ENCODE measurements around the gene BAIAP2L2. TPM values are rescaled to one million over a fixed set of nuclear protein-coding genes. Genes with fewer than 3 reads are reported as not detected.

Gene BAIAP2L2
- total RNA-seq, 1 donor = 3.0 TPM

DNA sequence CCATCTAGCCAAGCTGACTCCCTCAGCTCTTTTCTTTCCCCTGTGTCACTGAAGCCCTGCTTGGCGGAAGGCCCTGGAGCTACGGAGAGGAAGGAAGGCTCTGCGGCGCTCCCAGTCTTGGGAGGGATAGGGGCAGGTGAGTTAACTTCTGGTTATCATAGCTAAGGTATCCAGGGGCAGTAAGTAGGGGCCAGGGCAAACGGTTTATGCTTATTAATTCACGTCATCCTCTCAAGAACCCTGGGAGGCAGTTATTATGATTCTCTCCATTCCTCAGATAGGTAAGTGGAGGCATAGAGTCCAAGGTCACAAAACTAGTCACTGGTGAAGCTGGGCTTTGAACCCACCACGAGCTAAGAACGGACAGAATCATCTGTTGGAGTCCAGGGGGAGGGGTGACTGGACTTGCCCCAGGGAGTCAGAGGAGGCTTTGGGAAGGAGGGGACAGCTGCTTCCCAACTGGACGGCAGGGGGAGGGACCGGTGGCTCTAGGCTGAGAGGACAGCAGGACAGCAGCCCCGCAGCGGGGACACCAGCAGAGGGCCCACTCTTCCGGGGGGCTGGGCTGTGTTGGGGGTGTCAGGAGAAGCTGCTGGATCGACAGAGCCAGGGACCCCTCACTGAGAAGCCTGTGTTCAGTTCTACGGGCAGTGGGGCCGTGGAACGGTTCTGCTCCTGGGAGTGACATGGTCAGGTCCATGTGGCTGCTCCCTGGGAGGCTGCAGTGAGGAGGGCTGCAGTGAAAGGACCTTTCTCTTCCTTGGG, 3.5 kb downstream of the BAIAP2L2 start:
- no peak for DNase-seq (ENCODE audit: low read depth)
- TF ChIP-seq, protein P1, sequence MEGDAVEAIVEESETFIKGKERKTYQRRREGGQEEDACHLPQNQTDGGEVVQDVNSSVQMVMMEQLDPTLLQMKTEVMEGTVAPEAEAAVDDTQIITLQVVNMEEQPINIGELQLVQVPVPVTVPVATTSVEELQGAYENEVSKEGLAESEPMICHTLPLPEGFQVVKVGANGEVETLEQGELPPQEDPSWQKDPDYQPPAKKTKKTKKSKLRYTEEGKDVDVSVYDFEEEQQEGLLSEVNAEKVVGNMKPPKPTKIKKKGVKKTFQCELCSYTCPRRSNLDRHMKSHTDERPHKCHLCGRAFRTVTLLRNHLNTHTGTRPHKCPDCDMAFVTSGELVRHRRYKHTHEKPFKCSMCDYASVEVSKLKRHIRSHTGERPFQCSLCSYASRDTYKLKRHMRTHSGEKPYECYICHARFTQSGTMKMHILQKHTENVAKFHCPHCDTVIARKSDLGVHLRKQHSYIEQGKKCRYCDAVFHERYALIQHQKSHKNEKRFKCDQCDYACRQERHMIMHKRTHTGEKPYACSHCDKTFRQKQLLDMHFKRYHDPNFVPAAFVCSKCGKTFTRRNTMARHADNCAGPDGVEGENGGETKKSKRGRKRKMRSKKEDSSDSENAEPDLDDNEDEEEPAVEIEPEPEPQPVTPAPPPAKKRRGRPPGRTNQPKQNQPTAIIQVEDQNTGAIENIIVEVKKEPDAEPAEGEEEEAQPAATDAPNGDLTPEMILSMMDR (IDR thresholded peaks at IDR 0.05; ENCODE audit: insufficient read depth, low read depth, low read length) = no peak
- H3K4me3 ChIP-seq (ENCODE audit: low read depth, low read length) = no peak overlapping the region

DNA sequence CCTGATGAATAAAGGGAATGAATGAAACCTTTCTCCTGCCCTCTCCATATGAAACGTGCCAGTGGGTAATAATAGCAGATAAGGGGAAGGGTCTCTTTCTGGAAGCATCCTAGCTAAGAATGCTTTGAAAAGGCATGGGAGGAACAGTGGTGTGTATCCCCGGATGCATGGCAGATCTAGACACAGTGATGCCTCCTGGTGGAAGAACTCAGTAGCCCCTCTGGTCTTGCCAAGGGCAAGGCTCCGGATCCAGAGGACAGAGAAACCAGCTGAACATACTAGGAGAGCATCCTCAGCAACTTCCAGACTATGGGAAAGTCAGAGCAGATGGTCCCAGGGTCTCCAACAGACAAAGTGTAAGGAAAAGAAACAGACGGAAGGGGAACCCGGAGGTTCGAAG, 6.4 kb downstream of the BAIAP2L2 start:
- H3K4me3 ChIP-seq (ENCODE audit: low read depth, low read length) = no peak overlapping the region
- TF ChIP-seq, protein P1 (IDR thresholded peaks at IDR 0.05; ENCODE audit: insufficient read depth, low read depth, low read length) = peak; percentile 49
- peak; percentile 22 for DNase-seq (ENCODE audit: low read depth)

DNA sequence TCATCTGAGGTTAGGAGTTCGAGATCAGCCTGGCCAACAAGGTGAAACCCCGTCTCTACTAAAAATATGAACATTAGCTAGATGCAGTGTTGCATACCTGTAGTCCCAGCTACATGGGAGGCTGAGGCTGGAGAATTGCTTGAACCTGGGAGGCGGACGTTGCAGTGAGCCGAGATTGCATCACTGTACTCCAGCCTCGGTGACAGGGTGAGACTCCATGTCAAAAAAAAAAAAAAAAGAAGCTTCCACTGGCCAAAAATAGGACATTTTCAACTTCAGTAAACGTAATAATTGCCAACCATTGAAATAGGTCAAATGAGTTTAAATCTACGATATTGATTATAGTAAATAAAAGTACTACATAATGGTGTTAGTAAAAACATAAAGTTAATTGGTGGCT, 6.8 kb downstream of the BAIAP2L2 start:
- no peak for DNase-seq (ENCODE audit: low read depth)
- TF ChIP-seq, protein P1 (IDR thresholded peaks at IDR 0.05; ENCODE audit: insufficient read depth, low read depth, low read length) = no peak
- no peak overlapping the region for H3K4me3 ChIP-seq (ENCODE audit: low read depth, low read length)

DNA sequence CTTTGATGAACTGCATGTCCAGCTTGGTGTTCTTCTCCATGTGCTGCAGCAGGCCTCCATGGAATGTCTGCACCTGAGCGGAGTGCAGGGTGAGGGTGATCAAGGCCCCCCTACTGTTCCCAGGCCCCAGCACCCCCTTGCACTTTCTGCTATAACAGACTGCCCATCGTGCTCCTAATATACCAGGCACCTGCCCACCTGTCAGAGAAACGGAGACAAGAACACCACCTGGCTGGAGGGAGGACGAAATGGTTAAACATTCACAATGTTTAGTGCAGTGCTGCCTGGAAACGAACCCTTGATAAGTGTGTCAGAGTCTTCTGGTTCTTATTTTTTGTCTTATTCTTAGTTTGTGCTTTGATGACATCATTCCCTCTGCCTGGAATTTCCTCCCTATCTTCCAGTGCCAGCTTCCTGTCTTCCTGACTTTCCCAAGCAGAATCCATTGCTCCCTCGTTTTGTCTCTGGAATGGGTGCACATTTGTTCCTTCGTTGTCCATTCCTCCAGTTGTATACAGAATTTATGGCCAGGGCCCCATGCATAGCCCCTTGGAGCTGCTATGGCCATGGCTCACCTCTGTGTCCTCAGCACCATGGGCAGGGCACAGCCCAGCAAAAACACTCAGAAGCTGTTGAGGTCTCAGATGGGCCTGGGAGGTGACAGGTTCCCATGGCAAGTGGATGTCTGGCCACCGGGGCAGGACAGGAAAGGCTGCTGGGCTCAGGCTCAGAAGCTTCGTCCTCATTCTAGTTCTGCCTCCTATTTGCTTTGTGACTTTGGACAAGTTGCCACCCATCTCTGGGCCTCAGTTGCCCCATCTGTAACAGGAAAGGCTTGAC, 11.9 kb downstream of the BAIAP2L2 start:
- H3K4me3 ChIP-seq (ENCODE audit: low read depth, low read length) = no peak overlapping the region
- TF ChIP-seq, protein P1 (IDR thresholded peaks at IDR 0.05; ENCODE audit: insufficient read depth, low read depth, low read length) = no peak
- DNase-seq (ENCODE audit: low read depth) = peak; percentile 35

DNA sequence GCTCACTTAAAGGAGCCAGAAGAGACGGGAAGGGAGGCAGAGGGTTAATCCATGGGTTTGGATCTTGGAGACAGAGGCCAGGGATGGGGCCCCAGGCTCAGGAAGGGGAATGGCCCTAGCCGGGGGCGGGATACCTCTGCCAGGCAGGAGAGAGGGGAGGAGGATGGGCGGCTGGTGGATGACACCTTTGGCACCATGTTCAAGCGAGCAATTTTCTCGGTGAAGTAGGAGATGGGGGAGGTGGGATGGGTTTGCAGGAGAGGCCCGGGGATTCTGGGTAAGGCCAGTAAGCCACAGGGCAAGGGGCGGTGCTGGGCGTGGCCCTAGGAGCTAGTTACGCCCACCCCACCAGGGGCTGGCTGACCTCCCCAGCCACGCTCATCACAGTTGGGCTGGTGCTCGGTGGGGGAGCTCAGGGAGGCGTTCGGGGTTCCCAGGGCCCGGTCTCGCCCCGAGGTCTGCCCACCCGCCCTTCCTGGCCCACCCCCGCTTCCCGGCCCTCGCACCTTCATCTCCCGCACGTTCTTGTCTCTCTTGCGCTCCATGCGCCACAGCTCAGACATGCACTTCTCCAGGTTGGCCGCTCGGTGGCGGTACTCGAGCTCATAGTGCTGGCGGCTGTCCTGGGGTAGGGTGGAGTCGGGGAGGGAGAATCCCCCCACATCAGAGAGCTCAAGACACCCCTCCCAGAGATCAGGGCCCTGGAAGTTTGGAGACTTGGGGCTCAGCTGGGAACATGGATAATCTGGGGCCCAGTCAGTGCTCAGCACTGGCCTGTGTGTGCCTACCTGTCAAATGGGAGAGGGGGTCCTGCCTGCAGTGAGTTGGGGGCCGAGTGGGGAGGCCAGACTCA, 12.7 kb downstream of the BAIAP2L2 start:
- TF ChIP-seq, protein P1 (IDR thresholded peaks at IDR 0.05; ENCODE audit: insufficient read depth, low read depth, low read length) = peak; percentile 47
- no peak overlapping the region for H3K4me3 ChIP-seq (ENCODE audit: low read depth, low read length)
- peak; percentile 13 for DNase-seq (ENCODE audit: low read depth)

DNA sequence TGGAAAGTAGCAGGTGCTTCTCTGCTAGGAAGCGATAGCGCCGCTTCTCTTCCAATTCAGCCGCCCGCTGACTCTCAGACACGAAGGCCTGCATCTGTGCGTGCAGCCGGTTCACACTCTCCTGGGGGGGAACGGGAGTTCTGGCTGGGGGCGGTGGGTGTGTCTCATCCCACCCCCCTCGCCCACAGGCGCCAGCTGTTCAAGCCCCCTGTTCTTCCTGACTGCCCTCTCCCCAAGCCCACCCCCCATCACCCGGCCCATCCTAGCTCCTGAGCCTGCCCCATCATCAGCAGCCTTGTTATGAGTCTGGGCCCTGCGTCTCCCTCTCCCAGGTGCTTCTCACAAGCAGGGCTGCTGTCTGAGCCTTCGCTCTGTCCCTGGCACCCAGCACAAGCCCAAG, 13.4 kb downstream of the BAIAP2L2 start:
- H3K4me3 ChIP-seq (ENCODE audit: low read depth, low read length) = no peak overlapping the region
- DNase-seq (ENCODE audit: low read depth) = no peak
- TF ChIP-seq, protein P1 (IDR thresholded peaks at IDR 0.05; ENCODE audit: insufficient read depth, low read depth, low read length) = no peak

All from fibroblast of villous mesenchyme (primary cell).